ENCODE data around the gene TGM2.

- TF ChIP-seq PATZ1 (CRISPR knock-in tag; IDR thresholded peaks at IDR 0.05; ENCODE audit: borderline replicate concordance): no peak
- TF ChIP-seq ESRRG (CRISPR knock-in tag; IDR thresholded peaks at IDR 0.05): no peak
- TF ChIP-seq TCF4 (CRISPR knock-in tag; IDR thresholded peaks at IDR 0.05; ENCODE audit: borderline replicate concordance): no peak
- no peak for TF ChIP-seq ZFP30 (CRISPR knock-in tag; IDR thresholded peaks at IDR 0.05)
- no peak for TF ChIP-seq POU6F1 (CRISPR knock-in tag; IDR thresholded peaks at IDR 0.05; ENCODE audit: borderline replicate concordance, low read depth)
- no peak for TF ChIP-seq OSR1 (CRISPR knock-in tag; IDR thresholded peaks at IDR 0.05)
- TF ChIP-seq CSDC2 (CRISPR knock-in tag; IDR thresholded peaks at IDR 0.05): no peak
Observed at GRCh38 chr20:38164069-38164468, 1.0 kb downstream of the TGM2 start.
